ENCODE data around the gene SLFNL1. TPM values are rescaled to one million over a fixed set of nuclear protein-coding genes. Genes with fewer than 3 reads are reported as not detected.

Gene SLFNL1
- total RNA-seq, 6 experiments from 2014 or later = 0.07 to 0.17 (median 0.11) TPM; not detected in 2

GRCh38 chr1:40986956-40987355 lies 34.6 kb downstream of the SLFNL1 start:
- Mint-ChIP-seq H3K27me3 (ENCODE audit: insufficient read depth) (no peaks in the 10 kb centered on the region; the same call in 1 of the 2 replicates), H3K4me1 (ENCODE audit: low read depth) (peaks cover 69% of the 10 kb centered on the region), H3K9me3 (no peaks in the 10 kb centered on the region), H3K36me3 (ENCODE audit: low read depth) (peaks cover 88% of the 10 kb centered on the region), H3K4me3 (no peak overlapping the region), H3K27ac (peak overlapping the region; percentile 43)
- no peak for TF ChIP-seq CTCF (IDR thresholded peaks at IDR 0.05)
- no peak for DNase-seq

- peaks cover 75% of the 10 kb centered on the region for H3K4me1 Mint-ChIP-seq (ENCODE audit: low read depth)
- TF ChIP-seq CTCF (IDR thresholded peaks at IDR 0.05) = no peak
- no peak for DNase-seq
- H3K27me3 Mint-ChIP-seq (ENCODE audit: insufficient read depth) = no peaks in the 10 kb centered on the region; the same call in 1 of the 2 replicates
- peaks cover 84% of the 10 kb centered on the region for H3K36me3 Mint-ChIP-seq (ENCODE audit: low read depth)
- H3K4me3 Mint-ChIP-seq = 0 out of 2 replicates have a peak overlapping the region, but pooled peaks have one; percentile 16
- H3K9me3 Mint-ChIP-seq = no peaks in the 10 kb centered on the region
- H3K27ac Mint-ChIP-seq = peak overlapping the region; percentile 66
These were observed 35.2 kb downstream of the SLFNL1 start for GRCh38 chr1:40986328-40986783.

GRCh38 chr1:40985875-40986274 lies 35.6 kb downstream of the SLFNL1 start:
- H3K27me3 Mint-ChIP-seq (ENCODE audit: insufficient read depth) = no peaks in the 10 kb centered on the region; the same call in 1 of the 2 replicates
- no peaks in the 10 kb centered on the region for H3K9me3 Mint-ChIP-seq
- H3K27ac Mint-ChIP-seq = peak overlapping the region; percentile 66
- DNase-seq = no peak
- peaks cover 84% of the 10 kb centered on the region for H3K36me3 Mint-ChIP-seq (ENCODE audit: low read depth)
- no peak for TF ChIP-seq CTCF (IDR thresholded peaks at IDR 0.05)
- H3K4me3 Mint-ChIP-seq = peak overlapping the region; percentile 16; the same call in 1 of the 2 replicates
- H3K4me1 Mint-ChIP-seq (ENCODE audit: low read depth) = peaks cover 79% of the 10 kb centered on the region

GRCh38 chr1:40985161-40985560 lies 36.4 kb downstream of the SLFNL1 start:
- peak overlapping the region; percentile 66; the same call in 1 of the 2 replicates for H3K27ac Mint-ChIP-seq
- peaks cover 83% of the 10 kb centered on the region for H3K36me3 Mint-ChIP-seq (ENCODE audit: low read depth)
- TF ChIP-seq CTCF (IDR thresholded peaks at IDR 0.05) = no peak
- peaks cover 84% of the 10 kb centered on the region for H3K4me1 Mint-ChIP-seq (ENCODE audit: low read depth)
- no peaks in the 10 kb centered on the region; the same call in 1 of the 2 replicates for H3K27me3 Mint-ChIP-seq (ENCODE audit: insufficient read depth)
- no peak for DNase-seq
- no peaks in the 10 kb centered on the region for H3K9me3 Mint-ChIP-seq
- H3K4me3 Mint-ChIP-seq = no peak overlapping the region

- no peaks in the 10 kb centered on the region; the same call in 1 of the 2 replicates for H3K27me3 Mint-ChIP-seq (ENCODE audit: insufficient read depth)
- no peaks in the 10 kb centered on the region for H3K9me3 Mint-ChIP-seq
- H3K4me1 Mint-ChIP-seq (ENCODE audit: low read depth) = peaks cover 84% of the 10 kb centered on the region
- H3K36me3 Mint-ChIP-seq (ENCODE audit: low read depth) = peaks cover 78% of the 10 kb centered on the region
- H3K27ac Mint-ChIP-seq = peak overlapping the region; percentile 78
- DNase-seq = no peak
- TF ChIP-seq CTCF (IDR thresholded peaks at IDR 0.05) = no peak
- H3K4me3 Mint-ChIP-seq = peak overlapping the region; percentile 71; the same call in 1 of the 2 replicates
These were observed 37.0 kb downstream of the SLFNL1 start for GRCh38 chr1:40984531-40984930.

Measured in HFFc6 (cell line).